Sciatic nerve (tissue), 2 donors: ENCODE data around the gene TIGAR. TPM values are rescaled to one million over a fixed set of nuclear protein-coding genes. Genes with fewer than 3 reads are reported as not detected.

Source experiments
- ATAC-seq: fragments of 200-7000 bp; cut with Tn5 transposase; one replicate; pipeline ENCODE4 v1.9.1; 2020; ENCODE audit warnings: mild to moderate bottlenecking, moderate library complexity
- DNase-seq: peaks from one replicate; pipeline ENCODE4 v3.0.0-alpha.2; 2020; ENCODE audit warnings: low spot score
- intact Hi-C: fragments of 100-400 bp; cut with DNase I; formaldehyde crosslinking; loops from one replicate; pipeline ENCODE4 v1.14.2; 2022
- total RNA-seq: library from RNA; stranded (reverse); fragmentation: NEBNext Ultra II Directional; extraction: Animal tissue kit (Norgen Biotek cat#: 25700); gene quantifications from one replicate; pipeline ENCODE4 v1.2.1, GENCODE V29; 2021
- donor health status: DM: no; HTN: no; CAD: no.
- donor health status: DM: no; HTN: no; CAD: no.

Gene TIGAR, protein sequence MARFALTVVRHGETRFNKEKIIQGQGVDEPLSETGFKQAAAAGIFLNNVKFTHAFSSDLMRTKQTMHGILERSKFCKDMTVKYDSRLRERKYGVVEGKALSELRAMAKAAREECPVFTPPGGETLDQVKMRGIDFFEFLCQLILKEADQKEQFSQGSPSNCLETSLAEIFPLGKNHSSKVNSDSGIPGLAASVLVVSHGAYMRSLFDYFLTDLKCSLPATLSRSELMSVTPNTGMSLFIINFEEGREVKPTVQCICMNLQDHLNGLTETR
- total RNA-seq, result 7.9 TPM

DNA sequence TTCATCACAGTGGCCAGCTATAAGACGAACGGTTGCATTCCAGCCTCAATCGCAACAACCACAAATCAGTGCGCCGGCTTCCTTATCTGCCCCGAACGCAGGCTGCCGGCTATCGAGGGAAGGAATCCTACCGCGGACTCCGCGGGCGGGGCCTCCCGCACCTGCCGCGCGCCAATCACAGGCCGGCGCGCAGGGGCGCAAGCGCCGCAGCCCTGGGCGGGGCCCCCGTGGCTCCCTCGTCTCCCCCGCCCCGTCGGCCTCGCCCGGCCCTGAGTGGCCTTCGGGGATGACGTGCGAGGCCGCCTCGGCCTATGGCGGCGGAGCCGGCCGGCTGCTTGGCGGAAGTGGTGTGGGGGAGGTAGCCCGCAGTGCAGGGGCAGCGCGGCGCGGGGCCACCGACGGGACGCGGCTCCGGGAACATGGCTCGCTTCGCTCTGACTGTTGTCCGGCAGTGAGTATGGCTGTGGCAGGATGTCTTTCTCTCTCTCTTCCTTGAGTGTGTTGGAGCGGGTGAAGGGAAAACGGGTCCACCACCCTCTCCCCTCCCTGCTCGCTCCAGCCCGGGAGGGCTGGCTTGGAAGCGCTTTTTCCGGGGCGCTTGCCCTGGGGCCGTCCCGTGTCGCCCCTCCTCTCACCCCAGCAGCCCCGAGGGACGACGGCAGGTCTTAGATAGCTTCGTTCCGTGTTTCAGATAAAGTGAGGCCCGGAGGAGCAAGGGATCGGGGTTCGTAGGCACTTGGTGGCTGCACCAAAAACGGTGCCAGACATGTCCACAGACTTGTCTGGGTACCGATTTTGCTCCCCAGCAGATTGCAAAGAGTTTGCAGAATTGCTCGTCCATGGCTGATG, at the start of gene TIGAR:
TIGAR (plus strand) TSS at position 361 of the 849 bp plus-strand sequence; CDS start at position 420, 59 bp downstream.
- intact Hi-C loops, result no loop called here
- DNase-seq, result peak; percentile 93

DNA sequence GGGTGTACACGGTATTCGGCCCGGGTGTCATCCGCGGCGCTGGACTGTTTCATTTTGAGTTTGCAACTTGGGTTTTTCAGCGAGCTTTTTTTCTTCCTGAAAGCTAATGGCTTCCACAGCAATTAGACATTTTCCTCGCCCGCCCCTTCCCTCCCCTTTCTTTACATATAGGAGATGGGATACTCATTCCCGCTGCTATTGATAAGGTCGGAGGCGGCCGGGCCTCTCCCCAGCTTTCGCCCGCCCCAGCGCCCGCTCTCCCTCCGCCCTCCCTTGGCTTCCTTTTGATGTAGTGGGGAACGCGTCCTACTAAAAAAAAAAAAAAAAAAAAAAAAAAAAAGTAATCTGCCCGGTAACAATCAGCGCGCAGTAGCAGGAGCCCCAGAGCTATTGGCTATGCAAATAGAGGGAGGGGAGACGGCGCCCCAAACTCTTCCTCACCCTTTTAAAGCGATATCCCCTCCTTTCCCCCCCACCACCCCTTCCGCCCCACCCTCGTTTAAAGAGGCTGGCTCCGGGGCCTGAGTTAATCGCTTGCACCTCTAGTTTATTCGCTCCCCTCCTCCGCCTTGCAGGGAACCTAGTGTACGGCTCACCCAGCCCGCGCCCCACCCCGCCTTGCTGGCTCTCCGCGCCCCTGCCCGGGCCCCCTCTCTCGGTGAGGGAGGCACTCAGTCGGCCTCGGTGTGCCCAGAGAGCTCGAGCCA, 49.1 kb upstream of the TIGAR start:
- ATAC-seq (peak; percentile 63), DNase-seq (peak; percentile 88)
- intact Hi-C loops, result loop anchor here (10.0 kb wide), 2 partner anchors 237 to 387 kb away; no protein-coding TSS in a partner anchor

More for the DNA sequence above, at the start of gene TIGAR:
- peak; percentile 100 for ATAC-seq

DNA sequence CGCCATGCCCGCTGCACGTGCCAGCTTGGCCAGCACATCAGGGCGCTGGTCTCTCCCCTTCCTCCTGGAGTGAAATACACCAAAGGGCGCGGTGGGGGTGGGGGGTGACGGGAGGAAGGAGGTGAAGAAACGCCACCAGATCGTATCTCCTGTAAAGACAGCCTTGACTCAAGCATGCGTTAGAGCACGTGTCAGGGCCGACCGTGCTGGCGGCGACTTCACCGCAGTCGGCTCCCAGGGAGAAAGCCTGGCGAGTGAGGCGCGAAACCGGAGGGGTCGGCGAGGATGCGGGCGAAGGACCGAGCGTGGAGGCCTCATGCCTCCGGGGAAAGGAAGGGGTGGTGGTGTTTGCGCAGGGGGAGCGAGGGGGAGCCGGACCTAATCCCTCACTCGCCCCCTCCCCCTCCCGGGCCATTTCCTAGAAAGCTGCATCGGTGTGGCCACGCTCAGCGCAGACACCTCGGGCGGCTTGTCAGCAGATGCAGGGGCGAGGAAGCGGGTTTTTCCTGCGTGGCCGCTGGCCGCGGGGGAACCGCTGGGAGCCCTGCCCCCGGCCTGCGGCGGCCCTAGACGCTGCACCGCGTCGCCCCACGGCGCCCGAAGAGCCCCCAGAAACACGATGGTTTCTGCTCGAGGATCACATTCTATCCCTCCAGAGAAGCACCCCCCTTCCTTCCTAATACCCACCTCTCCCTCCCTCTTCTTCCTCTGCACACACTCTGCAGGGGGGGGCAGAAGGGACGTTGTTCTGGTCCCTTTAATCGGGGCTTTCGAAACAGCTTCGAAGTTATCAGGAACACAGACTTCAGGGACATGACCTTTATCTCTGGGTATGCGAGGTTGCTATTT, 48.4 kb upstream of the TIGAR start:
- DNase-seq, result peak; percentile 82
- intact Hi-C loops, result loop anchor here (10.0 kb wide), 2 partner anchors 238 to 388 kb away; no protein-coding TSS in a partner anchor
- ATAC-seq, result peak; percentile 0

DNA sequence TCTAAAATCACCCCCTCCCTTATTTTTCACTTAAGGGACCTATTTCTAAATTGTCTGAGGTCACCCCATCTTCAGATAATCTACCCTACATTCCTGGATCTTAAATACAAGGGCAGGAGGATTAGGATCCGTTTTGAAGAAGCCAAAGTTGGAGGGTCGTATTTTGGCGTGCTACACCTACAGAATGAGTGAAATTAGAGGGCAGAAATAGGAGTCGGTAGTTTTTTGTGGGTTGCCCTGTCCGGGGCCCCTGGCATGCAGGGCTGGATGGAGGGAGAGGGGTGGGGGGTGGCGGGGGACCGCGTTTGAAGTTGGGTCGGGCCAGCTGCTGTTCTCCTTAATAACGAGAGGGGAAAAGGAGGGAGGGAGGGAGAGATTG, 47.8 kb upstream of the TIGAR start:
- intact Hi-C loops, result loop anchor here (10.0 kb wide), 2 partner anchors 238 to 388 kb away; no protein-coding TSS in a partner anchor
- DNase-seq (no peak), ATAC-seq (no peak)

DNA sequence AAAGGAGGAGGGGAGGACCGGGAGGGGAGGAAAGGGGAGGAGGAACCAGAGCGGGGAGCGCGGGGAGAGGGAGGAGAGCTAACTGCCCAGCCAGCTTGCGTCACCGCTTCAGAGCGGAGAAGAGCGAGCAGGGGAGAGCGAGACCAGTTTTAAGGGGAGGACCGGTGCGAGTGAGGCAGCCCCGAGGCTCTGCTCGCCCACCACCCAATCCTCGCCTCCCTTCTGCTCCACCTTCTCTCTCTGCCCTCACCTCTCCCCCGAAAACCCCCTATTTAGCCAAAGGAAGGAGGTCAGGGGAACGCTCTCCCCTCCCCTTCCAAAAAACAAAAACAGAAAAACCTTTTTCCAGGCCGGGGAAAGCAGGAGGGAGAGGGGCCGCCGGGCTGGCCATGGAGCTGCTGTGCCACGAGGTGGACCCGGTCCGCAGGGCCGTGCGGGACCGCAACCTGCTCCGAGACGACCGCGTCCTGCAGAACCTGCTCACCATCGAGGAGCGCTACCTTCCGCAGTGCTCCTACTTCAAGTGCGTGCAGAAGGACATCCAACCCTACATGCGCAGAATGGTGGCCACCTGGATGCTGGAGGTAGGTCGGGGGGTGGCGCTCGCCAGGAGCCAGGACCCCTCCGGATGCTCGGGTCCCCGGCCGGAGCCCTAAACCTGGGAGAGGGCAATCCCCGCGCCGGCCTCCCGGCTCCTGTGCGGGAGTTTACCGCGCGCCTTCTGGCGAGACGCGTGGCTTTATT, 47.2 kb upstream of the TIGAR start, which contains the start of gene CCND2:
CCND2 (plus strand) TSS at position 111 of the 744 bp plus-strand sequence; CDS start at position 390, 279 bp downstream.
- peak; percentile 95 for DNase-seq
- ATAC-seq, result peak; percentile 85
- intact Hi-C loops, result loop anchor here (10.0 kb wide), 2 partner anchors 239 to 389 kb away; no protein-coding TSS in a partner anchor

DNA sequence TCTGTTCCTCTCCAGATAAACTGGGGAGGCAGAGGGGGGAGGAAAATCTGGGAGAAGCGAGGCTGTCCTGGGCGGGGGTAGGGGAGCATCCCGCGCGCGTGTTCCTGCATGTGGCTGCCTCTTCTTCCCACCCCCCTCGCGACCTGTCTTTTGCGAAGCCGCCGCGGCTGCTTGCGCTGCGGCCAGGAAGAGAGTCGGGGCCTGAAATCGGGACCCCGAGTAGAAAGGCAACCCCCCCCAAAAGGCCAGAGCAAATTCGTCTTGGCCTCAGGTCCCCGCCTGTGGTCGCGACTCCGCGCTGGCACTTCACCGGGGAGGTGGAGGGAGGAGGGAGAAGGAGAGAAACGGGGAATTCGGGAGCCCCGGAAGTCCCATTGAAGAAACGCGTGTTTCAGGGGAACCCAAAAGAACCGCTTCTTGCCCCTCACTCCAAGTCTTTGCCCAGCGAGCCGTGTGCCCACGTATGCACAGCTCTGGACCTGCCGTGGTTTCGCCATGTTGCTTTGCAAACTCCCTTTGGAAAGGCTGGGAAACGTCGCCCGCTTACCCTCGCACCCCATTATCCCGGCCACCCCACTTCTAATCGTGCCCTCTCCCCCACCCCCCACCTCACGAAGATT, 46.5 kb upstream of the TIGAR start:
- intact Hi-C loops, result loop anchor here (10.0 kb wide), 2 partner anchors 240 to 390 kb away; no protein-coding TSS in a partner anchor
- no peak for DNase-seq
- ATAC-seq, result peak; percentile 13

DNA sequence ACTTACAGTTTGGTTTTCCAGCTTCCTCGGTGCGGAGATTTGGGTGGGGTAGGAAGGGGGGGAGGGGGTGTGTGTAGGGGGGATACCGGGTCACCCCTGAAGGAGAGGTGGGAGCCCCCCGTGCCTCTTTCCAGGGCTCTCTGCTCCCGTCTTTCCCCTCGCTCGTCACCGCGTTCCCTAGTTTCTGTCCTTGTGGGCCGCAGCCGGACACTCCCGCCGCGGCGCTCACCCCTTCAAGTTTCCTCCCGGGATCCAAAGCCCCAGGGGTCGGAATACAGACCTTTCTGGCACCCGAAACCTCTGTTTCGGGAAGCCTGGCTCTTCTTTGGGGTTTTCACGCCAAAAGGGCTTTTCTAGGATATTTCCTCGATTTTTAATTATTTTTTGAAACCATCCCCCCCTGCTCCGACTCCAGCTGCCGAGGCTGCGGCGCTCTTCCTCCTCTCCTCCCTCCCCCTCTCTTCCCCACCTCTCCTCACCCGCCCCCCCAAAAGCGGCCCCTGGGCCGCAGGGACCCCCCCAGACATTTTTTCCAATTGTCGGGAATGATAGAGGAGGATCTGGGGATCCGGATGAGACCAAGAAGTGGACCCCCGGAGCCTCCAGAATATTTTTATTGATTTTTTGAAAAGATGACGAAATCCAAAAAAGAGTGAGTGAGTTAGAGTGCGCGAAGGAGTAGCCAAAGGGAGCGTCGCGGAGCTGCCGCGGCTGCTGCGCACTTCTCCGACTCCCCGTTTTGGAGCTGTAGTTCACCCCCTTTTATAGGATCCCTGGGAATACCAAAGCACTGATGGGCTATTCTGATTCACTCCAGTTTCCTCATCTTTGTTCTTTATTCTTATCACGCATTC, 45.8 kb upstream of the TIGAR start:
- intact Hi-C loops, result loop anchor here (10.0 kb wide), 2 partner anchors 240 to 390 kb away; no protein-coding TSS in a partner anchor
- no peak for DNase-seq
- ATAC-seq, result no peak

DNA sequence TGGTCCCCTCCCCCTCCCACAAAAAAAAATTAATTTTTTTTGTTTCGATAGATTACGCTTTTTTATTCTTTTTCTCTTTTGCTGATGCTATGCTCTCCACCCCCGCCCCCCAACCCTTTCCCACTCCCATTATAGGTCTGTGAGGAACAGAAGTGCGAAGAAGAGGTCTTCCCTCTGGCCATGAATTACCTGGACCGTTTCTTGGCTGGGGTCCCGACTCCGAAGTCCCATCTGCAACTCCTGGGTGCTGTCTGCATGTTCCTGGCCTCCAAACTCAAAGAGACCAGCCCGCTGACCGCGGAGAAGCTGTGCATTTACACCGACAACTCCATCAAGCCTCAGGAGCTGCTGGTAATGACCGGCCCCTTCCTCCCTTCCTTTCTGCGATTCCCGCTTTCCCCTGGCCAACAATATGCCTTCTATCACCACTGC, 45.1 kb upstream of the TIGAR start:
- ATAC-seq (no peak), DNase-seq (no peak)
- intact Hi-C loops, result loop anchor here (10.0 kb wide), 2 partner anchors 241 to 391 kb away; no protein-coding TSS in a partner anchor

DNA sequence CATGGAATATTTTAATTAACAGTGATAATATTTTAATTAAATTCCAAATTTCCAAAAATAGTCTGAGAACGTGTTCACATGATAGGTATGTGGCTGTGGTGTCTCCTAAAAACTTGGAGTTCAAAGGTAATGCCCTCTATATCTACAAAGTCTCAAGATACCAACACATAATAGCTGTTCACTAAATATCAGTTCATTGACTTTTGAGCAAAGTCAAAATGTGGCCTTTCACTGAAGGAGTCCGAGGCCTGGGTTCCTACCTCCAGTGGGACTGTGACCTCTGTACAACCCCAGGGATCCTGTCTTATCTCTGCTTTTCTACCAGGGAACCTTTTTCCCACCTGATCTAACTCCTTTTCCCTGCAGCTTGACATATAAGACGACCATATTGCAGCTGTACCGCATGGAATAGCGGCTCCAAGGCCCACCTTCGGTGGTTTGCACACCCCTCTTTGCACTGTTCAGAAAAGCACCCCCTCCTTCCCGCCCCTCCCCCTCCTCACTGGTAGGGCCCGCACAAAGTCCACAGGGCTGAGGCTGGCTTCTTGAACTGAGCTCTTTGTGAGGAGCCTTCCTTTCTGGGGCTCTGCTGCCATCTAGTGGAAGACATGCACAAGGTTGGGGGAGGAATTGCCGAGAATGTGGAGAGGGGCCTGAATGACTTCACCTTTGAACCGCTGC, 44.3 kb upstream of the TIGAR start:
- DNase-seq, result peak; percentile 91
- ATAC-seq, result peak; percentile 62
- intact Hi-C loops, result loop anchor here (10.0 kb wide), 2 partner anchors 242 to 392 kb away; no protein-coding TSS in a partner anchor

DNA sequence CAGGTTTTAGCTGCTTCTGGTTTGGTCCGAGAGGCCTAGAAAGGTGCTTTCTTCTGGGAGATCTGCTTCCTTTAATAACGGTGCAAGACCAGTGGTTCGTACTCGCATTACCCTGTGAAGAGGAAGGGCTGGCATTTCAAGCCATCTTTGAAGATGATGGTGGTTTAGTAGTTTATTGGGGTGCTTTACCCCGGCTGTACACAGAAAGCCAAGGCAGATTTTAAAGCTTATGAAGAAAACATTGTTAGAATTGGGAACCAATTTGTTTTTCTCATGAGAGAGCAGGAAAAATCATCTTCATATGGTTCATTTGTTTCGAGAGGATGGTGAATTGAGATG, 43.8 kb upstream of the TIGAR start:
- ATAC-seq (no peak), DNase-seq (no peak)
- intact Hi-C loops, result loop anchor here (10.0 kb wide), 2 partner anchors 242 to 392 kb away; no protein-coding TSS in a partner anchor

DNA sequence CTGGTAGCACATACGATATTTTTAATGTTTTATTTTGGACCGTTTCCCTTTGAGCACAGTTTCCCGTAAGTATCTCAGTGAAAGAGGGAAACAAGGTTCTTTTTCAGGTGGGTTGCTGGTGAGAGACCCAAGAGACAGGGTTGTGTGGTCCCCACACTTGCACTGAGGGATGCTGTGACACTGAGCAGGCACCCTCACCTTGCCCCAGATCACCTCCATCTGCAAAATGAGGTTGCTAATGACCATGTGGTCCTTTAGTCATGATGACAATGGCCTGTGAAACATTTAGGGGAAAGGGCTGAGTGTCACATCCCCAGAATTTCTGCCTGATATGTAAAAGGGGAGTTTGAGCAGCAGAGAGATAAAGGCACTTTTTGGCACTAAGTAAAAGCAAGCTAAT, 43.2 kb upstream of the TIGAR start:
- DNase-seq (no peak), ATAC-seq (no peak)
- intact Hi-C loops, result loop anchor here (10.0 kb wide), 2 partner anchors 243 to 393 kb away; no protein-coding TSS in a partner anchor

DNA sequence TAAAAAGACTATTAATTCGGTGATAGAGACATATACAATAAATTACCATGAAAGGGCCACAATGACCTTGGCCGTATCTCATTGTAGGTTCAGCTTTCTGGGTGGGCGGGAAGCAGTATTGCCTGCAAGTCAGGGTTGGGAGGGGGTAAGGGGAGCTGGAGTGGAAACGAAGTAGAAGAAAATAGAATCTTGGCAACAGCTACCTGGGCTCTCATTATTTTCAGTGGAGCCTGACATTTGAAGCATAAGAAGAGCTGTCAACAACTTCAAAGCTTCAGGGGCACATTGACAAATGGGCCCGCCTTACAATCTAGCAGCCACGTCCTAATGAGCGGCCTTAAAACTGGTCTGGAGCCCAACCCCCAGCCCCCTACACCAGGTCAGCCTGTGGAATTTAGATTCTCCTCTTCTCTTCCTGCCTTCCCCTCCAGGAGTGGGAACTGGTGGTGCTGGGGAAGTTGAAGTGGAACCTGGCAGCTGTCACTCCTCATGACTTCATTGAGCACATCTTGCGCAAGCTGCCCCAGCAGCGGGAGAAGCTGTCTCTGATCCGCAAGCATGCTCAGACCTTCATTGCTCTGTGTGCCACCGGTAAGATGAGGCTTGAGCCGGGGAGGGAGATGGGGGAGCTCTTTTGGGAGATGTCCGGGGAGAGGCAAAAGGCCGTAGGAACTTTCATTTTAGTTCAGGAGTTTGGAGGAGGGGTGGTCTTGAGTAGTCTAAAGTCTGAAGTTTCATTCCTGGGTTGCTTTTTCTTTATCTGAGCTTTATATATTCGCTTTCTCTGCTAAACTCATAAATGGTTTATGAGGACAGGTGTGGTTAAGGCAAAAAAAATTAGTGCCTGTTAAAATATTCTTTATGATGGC, 42.5 kb upstream of the TIGAR start:
- DNase-seq, result no peak
- peak; percentile 37 for ATAC-seq
- intact Hi-C loops, result loop anchor here (10.0 kb wide), 2 partner anchors 244 to 394 kb away; no protein-coding TSS in a partner anchor

DNA sequence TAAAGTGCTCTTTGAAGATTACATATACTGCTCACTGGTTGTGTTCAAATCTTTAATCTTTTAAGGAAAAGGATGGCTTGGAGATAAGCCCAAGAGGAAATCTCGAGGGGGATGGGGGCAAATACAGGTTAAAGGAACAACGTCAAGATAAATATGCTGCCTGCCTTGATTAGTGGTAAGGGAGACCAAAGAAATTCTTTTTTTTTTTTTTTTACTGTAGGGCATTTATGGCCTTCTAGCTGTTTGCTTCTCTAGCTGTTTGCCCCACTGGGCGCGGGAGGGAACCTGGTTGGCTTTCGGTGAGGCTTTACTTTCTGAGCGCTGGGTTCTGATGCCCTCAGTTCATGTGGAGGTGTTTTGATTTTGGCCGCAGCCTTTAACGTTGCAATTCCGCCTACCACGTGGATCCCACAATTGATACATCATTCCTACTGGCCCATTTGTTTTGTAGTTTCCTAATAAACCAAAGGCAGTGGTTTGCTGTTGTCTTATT, 41.8 kb upstream of the TIGAR start:
- ATAC-seq (no peak), DNase-seq (no peak)
- intact Hi-C loops, result loop anchor here (10.0 kb wide), 2 partner anchors 244 to 394 kb away; no protein-coding TSS in a partner anchor
